ENCODE measurements around the gene NFASC.

NFASC gene

DNA sequence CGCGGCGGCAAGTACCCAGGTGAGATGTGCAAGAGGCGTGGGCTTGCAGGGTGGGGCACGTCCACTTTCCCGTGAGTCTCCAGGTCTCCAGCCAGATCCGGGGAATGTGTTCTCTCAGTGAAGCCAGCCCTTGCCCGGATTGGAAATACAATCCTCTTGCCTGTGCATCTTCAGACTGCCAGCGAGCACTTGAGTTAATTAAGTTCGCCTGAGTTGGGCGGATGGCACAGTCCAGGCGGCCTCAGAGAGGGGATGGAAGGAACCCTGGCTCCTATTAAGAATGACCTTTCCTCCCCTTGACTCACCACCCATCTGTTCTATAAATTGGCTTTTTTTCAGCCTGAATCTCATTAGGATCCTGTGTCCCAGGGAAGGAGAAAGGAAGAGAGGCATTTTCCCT is 139.0 kb downstream of the NFASC start:
- DNase-seq (ENCODE audit: low read depth in 3 of 3): no peak

DNA sequence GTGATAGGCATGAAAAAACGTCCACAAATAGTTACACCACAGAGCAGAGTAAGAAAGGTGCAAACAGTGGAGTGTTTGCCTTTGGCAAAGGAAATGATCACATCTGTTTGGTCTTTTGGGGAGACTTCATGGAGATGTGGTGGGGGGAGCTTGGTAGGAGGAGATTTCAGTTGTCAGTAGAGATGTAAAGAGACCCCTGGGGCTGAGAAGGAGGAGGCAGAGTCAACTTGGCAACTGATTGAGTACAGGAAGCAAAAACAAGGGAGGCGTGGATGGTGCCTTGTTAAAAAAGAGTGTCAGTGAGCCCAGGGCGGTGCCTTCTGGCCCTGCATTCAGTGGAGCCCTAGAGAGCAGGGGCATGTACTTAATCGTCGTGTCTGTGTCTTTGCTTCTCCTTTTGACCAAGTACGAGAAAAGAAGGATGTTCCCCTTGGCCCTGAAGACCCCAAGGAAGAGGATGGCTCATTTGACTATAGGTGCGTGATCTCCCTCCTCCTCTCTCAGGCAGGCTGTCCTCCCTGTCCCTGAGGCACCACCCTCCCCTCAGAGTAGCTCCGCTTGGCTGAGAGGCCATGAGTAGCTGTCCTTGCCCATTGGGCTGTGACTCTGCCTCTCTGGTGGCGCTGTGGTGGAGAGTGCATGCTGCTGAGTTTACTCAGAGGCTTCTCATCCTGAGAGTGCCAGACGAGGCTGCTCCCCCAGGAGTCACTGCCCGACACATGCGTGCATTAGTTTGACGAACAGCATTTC is 141.9 kb downstream of the NFASC start:
- no peak for DNase-seq (ENCODE audit: low read depth in 3 of 3)

- DNase-seq (ENCODE audit: low read depth in 3 of 3): no peak
Measured at GRCh38 chr1:205013683-205014367, 143.2 kb downstream of the NFASC start.

GRCh38 chr1:205014783-205015182 is 144.1 kb downstream of the NFASC start:
- no peak for DNase-seq (ENCODE audit: low read depth in 3 of 3)

DNA sequence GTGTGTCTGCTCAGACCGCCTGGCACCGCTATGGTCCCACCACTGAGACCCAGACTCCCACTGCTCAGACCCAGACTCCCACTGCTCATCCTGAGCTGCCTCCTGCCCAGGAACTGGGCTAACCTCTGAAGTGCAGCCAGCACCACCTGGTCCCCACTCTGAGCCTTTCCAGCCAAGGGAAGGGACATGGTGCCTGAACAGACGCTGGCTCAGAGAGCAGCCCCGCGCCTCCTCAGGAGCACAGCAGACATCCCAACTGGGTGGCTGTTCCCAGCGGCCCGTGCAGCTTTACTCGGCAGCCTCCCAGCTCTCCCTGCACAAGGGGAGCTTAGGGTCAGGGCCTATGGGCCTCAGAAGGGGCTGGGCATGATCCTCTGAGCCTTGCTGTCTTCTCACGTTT is 144.6 kb downstream of the NFASC start:
- DNase-seq (ENCODE audit: low read depth in 3 of 3): no peak

GRCh38 chr1:205016075-205016474 is 145.4 kb downstream of the NFASC start:
- no peak for DNase-seq (ENCODE audit: low read depth in 3 of 3)

- DNase-seq (ENCODE audit: low read depth in 3 of 3): no peak
Measured at GRCh38 chr1:205016584-205016983, 145.9 kb downstream of the NFASC start.

- no peak for DNase-seq (ENCODE audit: low read depth in 3 of 3)
Measured at GRCh38 chr1:205017001-205017400, 146.3 kb downstream of the NFASC start.

- DNase-seq (ENCODE audit: low read depth in 3 of 3): no peak
Measured at GRCh38 chr1:205017766-205018165, 147.1 kb downstream of the NFASC start.

GRCh38 chr1:205018381-205018780 is 147.7 kb downstream of the NFASC start:
- DNase-seq (ENCODE audit: low read depth in 3 of 3): no peak

- DNase-seq (ENCODE audit: low read depth in 3 of 3): no peak
Measured at GRCh38 chr1:205020466-205020865, 149.8 kb downstream of the NFASC start.

GRCh38 chr1:205024679-205025078 is 154.0 kb downstream of the NFASC start:
- no peak for DNase-seq (ENCODE audit: low read depth in 3 of 3)

DNA sequence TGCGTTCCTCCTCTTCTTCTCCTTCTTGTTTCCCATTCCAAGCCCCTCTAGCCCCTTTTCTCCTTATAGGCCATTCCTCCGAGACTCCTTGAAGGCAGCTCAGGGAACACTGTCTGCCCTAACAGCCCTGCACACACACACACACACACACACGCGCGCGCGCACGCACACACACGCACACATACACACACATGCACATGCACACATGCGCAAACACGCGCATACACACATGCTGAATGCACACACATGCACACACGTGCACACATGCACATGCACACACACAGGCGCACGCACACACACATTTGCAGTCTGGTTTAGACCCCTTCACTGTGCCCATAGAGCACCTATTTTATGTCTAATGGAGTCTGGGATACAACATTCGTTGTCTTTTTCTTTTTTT is 154.6 kb downstream of the NFASC start:
- DNase-seq (ENCODE audit: low read depth in 3 of 3): no peak

GRCh38 chr1:205026181-205026580 is 155.5 kb downstream of the NFASC start:
- no peak for DNase-seq (ENCODE audit: low read depth in 3 of 3)

DNA sequence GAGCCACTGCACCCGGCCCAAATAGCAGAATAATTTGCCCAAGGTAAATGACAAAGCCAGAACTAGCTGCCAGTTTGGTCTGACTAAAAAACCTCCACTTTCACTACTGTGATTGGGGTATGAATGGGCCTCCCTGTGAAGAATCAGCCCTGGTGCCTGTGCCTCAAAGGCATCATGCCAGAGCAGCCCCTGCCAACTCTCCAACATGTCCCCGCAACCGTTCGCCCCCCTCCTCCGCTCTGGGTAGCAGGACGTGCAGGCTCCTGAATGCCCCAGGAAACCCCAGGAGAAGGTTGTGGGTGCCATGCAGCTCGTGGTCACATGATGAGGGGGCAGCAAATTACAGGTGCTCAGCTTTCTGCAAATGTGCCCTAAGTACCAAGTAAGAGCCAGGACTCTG is 157.7 kb downstream of the NFASC start:
- no peak for DNase-seq (ENCODE audit: low read depth in 3 of 3)

DNA sequence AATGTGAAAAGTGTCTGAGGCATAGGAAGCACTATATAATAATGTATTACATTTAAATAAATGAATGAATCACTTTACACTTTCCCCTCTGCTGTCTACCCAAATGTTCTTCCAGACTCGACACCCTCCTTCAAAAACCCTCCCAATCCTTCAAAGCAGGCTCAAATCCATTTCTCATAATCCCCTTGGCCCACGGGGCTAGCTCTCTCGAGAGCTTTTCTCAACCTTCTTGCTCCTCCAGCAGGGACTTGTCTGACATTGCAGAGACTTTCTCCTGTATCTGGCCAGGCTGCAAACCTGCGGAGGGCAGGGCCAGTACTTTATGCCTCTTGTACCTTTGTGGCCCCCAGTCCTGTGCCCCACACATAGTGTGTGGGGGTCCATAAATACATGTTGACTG is 158.3 kb downstream of the NFASC start:
- DNase-seq (ENCODE audit: low read depth in 3 of 3): no peak

- DNase-seq (ENCODE audit: low read depth in 3 of 3): no peak
Measured at GRCh38 chr1:205030241-205030640, 159.6 kb downstream of the NFASC start.

DNA sequence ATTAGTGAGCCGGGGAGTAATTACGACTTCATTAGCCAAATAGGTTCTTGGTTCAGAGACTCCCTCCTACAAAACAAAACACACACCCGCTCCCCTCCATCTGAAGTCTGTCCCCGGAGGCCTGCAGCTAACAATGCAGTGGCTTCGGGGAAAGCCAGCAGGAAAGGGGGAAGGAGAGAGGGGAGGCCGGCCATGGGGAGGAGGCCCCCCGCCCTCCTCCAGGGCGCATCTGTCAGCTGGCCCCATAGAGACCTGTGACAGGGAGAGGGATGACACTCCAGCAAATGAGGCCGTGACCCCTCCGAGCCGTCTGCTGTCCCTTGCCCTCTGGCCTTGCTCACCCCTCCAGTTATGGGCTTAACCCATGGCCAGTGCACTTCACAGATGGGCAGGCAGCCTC is 160.2 kb downstream of the NFASC start:
- DNase-seq (ENCODE audit: low read depth in 3 of 3): no peak

DNA sequence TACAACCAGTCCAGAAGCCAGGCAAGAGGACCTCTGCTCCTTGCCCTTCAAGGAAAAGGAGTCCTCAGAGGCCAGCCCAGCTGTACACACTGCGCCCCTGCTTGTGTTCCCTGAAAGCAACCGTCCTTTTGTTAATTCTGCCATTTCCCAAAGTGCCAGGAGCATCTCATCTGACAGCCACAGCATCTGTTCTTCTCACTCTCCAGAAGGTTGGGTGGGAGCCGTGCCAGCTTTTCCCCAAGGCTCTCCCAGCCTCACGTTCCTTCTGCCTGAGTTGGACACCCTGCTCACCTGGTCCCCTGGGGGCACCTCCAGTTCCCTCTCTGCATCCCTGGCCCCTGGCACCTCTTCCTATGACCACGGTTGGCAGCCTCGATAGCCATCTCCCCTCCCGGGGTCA is 161.8 kb downstream of the NFASC start:
- DNase-seq (ENCODE audit: low read depth in 3 of 3): no peak

DNA sequence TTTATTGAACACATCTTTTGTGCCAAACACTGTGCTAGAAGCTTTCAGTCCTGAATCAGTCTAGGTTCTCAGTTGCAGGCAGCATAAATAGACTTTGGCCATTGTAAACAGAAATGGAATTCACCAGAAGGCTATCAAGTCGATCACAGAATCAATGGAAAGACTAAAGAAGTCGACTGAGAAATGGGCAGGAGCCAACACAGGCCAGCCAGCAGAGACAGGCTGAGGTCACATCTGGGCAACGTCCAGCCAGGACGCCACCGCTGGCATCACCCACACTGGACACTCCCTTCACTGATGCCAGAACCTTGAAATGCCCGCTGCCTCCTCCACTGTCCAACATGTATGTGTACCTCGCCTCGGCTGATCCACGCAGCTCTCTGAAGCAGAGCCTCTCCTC is 166.9 kb downstream of the NFASC start:
- DNase-seq (ENCODE audit: low read depth in 3 of 3): no peak

GRCh38 chr1:205038132-205038786 is 167.6 kb downstream of the NFASC start:
- DNase-seq (ENCODE audit: low read depth in 3 of 3): no peak

DNA sequence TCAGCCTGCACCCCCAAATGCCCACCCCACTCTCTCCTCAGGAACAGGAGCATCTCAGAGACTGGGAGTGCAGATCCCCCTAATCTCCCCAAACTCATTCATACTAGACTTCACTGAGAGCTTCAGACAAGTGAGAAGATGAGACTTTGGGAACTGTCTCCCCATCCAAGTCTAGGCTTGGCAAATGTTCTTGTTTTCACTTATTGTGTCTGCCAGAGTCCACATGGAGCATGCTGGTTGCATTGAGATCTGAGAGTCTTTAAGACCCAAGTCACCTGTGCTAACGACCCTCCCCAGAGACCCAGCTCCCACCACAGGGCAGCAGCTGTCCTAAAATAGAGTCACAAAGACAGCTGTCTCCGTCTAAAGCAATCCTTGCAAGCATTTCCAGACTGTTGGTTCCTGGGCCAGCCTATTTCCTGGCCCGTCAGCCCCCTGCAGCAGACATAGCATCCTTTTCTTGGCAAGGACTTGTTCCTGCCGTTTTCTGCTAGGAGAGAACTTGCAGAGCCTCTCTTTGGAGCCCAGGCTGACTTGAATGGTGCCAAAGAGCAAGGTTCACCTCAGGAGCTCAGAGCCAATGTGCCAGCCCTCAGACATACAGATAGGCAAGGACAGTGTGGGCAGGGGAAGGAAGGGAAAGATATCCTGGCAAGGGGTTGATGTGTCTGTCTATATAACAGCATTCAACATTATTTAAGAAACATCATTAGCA is 170.5 kb downstream of the NFASC start:
- DNase-seq (ENCODE audit: low read depth in 3 of 3): no peak
